SK-N-DZ (cell line): ENCODE results near the gene RTEL1.
"Not testable (repeated sequence)": the region's sequence is repeated elsewhere in the genome, so short reads cannot be mapped to it uniquely, and the experiment has no call there.

ENCODE experiments used
- DNase-seq: peaks from one replicate; pipeline ENCODE4 v3.0.0-alpha.2; 2015; ENCODE audit warnings: low spot score

Gene RTEL1

GRCh38 chr20:63628246-63628975, 29.7 kb upstream of the RTEL1 start:
- peak; percentile 87 for DNase-seq

DNA sequence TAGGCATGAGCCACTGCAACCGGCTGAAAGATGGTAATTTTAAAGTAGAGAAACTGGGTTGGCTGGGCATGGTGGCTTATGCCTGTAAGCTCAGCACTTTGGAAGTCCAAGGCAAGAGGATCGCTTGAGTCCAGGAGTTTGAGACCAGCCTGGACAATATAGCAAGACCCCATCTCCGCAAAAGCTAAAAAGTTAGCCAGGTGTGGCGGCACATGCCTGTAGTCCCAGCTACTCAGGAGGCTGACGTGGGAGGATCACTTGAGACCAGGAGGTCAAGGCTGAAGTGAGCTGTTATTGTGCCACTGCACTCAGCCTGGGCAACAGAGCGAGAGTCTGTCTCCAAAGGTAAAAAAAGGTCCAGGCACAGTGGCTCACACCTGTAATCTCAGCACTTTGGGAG, 27.2 kb upstream of the RTEL1 start:
- not testable (repeated sequence) for DNase-seq

GRCh38 chr20:63631426-63631825, 26.7 kb upstream of the RTEL1 start:
- DNase-seq = not testable (repeated sequence)

- DNase-seq = no peak
Observed at GRCh38 chr20:63633732-63634131, 24.4 kb upstream of the RTEL1 start.

DNA sequence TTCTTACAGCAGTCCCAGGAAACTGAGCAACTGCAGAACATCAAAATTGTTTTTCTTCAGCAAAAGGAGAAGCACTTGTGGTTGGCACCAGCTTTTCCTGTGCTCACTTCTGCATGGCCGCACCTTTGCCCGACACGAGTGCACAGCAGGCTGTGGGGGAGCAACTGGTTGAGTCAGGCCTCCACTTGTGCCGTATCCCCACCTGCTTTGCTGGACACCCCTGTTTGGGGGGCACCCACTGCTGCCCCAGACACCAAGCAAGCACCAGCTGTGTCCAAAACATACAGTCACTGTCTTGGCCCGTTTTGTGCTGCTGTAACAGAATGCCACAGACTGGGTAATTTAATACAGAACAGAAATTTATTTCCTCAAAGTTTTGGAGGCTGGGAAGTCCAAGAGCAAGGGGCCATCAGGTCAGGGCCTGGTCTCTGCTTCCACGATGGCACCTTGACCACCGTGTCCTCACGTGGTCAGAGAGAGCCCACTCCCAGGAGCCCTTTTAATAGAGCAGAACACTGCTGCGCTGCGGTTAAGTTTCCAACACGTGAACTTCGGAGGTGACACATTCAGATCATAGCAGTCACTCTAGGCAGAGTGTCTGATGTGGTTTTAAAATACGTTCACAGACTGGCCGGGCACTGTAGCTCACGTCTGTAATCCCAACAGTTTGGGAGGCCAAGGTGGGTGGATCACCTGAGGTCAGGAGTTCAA, 22.5 kb upstream of the RTEL1 start:
- no peak for DNase-seq

GRCh38 chr20:63636752-63637628, 21.1 kb upstream of the RTEL1 start:
- no peak for DNase-seq

DNA sequence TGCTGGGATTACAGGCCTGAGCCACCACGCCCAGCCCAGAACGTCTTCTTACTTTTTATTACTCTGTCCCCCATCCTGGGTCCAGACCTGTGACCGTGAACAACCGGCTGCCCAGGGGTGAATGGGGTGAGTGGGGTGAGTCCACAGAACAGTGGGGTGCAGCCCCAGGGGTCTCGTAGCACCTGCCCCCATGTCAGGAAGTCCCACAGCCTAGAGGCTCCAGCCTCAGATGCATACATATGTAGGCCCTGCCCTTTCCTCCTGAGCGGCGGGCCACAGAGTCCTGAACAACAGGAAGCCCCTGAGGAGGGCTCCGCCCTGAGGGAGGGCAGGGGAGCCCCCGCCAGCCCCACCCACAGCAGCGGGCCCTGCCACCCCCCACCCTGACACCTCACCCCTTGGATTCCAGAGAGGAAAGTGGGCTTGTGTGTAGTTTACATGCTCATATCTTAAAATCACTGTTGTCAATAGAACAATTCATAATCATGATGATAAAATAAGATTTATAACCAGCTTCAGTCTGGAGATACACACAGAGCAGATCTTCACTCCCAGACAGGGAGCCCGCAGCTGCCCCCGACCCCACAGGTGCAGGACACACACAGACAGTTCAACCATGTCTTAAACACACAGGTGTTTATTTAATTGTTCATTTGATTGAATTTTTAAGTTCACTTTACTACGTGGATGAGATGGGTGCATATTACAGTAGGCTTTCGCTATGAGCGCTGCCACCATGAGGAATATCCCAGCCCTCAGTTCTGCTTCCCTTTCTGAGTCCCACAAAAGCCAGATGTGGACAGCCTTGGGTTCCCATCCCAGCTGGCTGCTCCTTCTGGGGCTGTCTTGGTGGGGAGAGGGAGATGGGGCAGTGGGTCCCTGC, 18.8 kb upstream of the RTEL1 start:
- DNase-seq = no peak

DNA sequence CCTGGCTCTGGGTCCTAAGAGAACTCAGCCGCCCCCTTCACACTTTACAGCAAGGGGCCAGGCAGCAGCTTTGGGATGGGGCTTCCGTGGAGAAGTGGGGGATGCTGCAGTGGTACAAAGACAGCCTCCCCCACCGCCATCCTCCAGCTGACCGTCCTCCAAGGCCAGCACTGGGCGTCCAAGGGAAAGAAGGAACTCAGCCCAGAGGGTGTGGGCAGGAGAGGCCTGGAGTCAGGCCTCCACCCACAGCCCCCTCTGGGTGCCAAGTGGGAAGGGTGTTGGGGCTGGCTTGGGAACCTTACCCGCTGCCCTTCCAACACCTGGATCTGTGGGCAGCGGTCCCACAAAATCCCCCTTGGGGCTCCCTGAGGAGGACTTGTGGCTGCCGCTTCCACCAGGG, 18.0 kb upstream of the RTEL1 start:
- DNase-seq = no peak

- DNase-seq = not testable (repeated sequence)
Observed at GRCh38 chr20:63640686-63641085, 17.4 kb upstream of the RTEL1 start.

DNA sequence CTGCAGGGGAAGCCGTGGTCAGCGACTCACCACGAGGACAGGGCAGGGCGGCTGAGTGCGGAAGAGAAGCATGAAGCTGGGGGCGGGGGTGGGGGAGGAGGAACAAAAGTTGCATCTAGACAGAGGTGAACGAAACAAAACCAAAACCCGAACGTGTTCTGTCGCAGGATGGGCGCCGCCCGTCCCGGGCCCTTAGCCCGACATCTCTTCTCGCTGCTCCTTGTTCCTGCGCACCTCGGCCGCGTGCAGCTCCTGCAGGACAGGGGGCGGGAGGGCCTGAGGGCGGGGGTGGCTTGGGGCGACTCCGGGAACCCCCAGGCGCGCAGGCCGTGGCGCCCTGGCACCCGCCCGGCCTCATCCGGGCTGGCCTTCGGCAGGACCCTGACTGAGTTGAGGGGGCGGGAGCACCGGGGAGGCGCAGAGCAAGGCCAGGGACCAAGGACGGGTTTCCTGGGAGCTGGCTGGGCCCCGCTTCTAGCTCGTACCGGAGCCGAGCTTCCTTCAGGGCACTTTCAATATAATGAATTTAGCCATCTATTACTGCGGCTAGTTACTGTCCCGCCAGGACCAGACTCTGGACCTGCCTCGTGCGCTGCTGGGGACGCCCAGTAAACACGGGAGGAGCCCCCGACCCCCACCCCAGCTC, 16.8 kb upstream of the RTEL1 start:
- no peak for DNase-seq

DNA sequence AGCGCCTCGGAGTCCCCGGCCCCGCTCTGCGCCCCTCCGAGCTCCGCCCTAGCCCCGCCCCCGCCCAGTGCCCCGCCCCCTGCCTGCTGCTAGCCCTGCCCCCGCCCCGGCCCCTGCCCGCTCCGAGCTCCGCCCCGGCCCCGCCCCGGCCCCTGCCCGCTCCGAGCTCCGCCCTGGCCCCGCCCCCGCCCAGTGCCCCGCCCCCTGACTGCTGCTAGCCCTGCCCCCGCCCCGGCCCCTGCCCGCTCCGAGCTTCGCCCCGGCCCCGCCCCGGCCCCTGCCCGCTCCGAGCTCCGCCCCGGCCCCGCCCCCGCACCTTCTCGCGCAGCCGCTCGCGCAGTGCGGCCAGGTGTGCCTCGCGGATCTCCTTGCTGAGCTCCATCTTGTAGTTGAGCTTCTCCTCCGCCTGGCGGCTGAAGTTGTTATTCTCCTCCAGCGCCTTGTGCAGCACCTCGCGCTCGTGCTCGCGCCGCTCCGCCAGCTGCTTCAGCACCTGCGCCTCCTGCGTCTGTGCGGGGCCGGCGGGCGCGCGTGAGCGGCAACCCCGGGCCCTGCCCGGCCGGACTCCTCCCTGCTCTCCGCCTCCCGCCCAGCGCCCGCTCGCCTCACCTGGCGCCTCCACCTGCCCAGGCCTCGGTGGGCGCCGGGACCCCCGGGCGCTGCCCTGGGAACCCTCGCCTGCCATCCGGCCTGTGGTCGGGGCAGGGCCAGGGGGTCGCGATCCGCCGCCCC, 16.2 kb upstream of the RTEL1 start:
- peak; percentile 83 for DNase-seq

- DNase-seq = no peak
Observed at GRCh38 chr20:63642527-63643247, 15.4 kb upstream of the RTEL1 start.

- no peak for DNase-seq
Observed at GRCh38 chr20:63643499-63643898, 14.6 kb upstream of the RTEL1 start.

- no peak for DNase-seq
Observed at GRCh38 chr20:63643946-63644345, 14.2 kb upstream of the RTEL1 start.

DNA sequence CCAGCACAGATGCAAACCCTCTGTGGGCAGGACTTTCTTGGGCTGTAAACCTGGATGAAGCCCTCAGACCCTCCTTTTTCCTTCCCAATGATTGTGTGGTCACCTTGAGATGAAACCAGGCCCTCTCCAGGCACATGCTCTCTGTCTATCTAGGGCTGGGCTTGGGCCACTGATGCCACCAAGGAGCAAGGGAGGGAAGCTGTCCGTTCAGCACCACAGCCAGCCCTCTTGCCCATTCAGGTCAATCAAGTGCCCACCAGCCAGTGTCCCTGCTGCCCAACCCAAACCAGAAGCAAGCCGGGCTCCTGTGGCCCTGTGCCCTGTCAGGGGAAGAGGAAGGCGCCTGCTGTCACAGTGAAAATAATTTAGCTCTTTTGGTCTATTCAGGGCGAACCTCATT, 12.9 kb upstream of the RTEL1 start:
- no peak for DNase-seq

- DNase-seq = no peak
Observed at GRCh38 chr20:63648190-63648589, 9.9 kb upstream of the RTEL1 start.

DNA sequence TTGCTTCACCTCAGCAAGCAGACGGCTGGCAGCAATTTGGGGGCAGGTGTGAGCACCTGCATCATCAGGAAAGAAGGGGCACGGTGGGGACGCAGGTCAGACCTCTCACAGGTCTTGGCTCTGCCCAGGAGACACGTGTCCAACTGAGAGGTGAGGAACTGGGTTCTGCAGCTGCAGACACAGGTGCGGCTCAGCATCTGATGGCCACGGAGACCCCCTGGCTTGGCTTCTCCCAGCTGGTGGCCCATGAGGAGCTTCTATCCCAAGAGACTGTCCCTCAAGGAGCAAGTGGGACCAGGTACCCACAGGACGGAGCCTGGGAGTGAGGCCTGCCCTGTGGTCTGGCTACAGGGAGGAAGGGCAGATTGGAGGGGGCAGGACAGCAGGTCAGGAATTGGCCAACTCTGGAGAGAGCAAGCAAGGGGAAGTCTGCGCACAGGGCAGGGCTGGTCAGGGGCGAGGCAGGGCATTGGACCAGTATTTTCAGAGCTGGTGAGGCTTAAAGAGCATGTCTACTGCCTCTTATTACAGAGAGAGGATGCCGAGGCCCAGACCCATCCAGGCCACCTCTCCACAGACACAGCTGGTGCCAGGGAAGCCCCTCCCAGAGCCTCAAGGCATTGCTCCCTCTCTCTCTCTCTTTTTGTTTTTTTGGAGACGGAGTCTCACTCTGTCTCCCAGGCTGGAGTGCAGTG, 9.1 kb upstream of the RTEL1 start:
- DNase-seq = no peak

- DNase-seq = not testable (repeated sequence)
Observed at GRCh38 chr20:63650486-63650885, 7.6 kb upstream of the RTEL1 start.

DNA sequence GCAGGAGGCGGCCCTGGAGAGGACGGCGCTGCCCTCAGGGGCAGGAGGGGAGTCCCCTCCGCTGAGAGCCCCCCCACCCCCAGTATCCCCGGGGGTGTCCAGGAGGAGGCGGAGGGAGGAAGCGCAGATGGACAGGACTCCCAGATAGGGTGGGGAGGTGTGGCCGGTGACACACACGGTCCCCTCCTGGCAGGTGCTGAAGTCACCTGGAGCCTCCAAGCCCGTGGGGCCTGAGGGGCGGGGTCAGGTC, 6.2 kb upstream of the RTEL1 start:
- no peak for DNase-seq
